Measurements from ENCODE around the gene AHDC1.
A peak's percentile ranks its signal among the peaks of the same experiment; 100 is the strongest.
"Not testable (repeated sequence)": the region's sequence is repeated elsewhere in the genome, so short reads cannot be mapped to it uniquely, and the experiment has no call there.

The AHDC1 gene, protein sequence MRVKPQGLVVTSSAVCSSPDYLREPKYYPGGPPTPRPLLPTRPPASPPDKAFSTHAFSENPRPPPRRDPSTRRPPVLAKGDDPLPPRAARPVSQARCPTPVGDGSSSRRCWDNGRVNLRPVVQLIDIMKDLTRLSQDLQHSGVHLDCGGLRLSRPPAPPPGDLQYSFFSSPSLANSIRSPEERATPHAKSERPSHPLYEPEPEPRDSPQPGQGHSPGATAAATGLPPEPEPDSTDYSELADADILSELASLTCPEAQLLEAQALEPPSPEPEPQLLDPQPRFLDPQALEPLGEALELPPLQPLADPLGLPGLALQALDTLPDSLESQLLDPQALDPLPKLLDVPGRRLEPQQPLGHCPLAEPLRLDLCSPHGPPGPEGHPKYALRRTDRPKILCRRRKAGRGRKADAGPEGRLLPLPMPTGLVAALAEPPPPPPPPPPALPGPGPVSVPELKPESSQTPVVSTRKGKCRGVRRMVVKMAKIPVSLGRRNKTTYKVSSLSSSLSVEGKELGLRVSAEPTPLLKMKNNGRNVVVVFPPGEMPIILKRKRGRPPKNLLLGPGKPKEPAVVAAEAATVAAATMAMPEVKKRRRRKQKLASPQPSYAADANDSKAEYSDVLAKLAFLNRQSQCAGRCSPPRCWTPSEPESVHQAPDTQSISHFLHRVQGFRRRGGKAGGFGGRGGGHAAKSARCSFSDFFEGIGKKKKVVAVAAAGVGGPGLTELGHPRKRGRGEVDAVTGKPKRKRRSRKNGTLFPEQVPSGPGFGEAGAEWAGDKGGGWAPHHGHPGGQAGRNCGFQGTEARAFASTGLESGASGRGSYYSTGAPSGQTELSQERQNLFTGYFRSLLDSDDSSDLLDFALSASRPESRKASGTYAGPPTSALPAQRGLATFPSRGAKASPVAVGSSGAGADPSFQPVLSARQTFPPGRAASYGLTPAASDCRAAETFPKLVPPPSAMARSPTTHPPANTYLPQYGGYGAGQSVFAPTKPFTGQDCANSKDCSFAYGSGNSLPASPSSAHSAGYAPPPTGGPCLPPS (N-terminal part only)

DNA sequence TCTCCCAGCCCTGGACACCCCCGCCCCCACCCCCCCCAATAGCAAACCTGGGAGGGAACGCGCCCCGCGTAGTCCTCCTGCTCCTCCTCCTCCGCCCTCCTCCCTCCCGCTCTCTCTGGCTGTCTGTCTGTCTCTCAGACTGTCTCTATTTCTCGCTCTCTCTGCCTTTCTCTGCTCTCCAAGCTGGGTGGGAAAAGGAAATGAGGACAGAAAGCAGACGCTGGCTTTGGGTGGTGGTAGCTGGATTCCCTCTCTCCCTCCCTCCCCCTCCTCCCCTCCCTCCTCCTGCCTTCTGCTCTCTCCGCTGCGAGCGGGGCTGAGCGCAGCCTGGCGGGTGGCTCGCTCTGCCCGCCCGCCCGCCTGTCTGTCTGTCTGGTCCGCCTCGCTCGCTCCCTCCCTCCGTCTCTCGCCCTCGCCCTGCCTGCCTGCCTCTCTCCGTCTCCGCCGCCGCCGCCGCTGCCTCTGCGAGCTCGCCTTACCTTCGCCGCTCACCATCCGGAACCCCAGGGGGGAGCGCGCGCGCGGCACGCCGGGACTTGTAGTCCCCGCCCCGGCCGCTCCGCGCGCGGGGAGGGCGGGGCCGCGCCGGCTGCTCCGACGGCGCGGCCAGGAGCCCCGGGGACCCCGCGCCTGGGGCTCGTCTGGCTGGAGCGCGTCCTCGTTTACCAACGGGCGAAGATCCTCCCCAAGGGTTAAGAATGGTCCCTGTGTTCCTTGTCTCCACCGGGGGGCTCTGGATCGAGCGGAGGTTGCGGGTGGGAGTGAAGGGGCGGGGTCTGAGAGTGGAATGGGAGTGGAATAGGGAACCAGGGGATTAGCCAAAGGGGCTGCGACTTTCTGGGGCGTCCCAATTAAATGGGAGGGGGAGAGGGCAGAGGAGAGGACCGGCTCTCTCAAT lies at the start of gene AHDC1:
Gene AHDC1 (minus strand): TSS at position 464 of the 898 bp plus-strand sequence. CDS start 52,029 bp downstream, outside the sequence.
- DNase-seq, result peak; percentile 65

DNA sequence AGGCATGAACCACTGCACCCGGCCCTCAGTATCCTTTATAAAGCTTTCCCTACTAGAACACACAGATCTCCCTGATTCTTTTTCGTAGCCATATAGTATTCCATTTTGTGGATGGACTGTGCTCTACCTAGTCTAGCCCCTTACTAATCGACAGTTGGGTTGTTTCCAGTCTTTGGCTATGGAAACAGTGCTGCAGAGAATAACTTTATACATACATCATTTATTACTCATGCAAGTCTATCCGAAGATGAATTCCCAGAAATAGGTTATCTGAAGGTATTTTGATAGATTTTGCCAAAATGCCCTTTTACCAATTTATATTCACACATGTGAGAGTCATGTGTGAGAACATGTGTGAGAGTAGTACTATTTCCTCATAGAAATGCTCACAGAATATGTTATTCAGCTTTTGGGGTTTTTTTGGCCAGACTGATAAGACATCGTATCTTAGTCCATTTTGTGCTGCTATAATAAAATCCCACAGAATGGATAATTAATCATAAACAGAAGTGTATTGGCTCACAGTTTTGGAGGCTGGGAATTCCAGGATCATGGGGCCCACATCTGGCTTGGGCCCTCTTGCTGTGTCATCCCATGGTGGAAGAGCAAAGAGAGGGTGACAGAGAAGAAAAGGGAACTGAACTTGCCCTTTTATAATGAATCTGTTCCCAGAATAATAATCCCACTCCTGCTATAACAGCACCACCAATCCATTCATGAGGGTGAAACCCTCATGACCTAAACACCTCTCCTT lies 48.3 kb upstream of the AHDC1 start:
- DNase-seq, result no peak

DNA sequence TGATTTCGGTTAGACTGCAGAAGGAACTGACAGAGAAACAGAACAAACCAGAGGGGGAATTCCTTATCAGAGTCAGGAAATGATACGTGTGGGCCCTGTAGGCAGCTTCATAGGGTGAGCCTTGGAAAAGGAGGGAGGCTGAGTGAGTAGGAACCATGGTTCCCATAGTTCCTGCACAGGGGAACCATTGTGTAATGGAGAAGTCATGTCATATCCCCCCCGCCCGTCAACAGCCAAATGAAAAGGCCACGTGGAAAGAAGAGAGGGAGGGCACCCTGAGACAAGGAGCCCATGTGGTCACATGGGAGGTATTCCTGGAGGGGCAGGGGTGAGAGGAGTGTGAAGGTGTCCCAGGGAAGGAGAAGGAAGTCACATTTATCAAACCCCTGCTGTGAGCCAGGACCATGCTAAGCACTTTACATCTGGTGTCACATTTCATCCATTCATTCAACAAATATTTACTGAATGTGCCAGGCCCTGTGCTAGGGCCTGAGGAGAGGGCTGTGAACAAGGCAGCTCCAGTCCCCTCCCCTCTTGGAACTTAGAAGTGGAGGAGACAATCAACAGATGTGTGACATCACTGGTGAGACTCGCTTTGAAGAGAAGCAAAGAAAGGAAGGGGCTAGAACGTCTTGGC lies 46.7 kb upstream of the AHDC1 start:
- DNase-seq, result no peak

DNA sequence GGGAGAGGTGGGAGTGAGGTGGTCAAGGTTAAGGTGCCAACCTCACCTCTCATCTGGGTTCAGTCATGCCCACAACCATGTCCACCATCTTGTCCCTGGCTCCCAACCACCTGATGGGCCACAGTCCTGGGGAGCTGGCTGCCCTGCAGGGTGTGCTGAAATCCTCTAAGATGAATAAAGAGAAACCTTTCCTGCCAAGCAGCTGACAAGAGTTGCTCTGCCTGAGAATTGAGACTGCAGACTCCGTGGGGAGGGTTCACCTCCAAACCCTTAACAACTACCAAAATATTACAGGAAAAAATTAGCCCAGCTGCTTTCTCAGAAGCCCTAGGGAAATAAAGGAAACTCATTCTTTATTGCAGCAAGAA lies 46.2 kb upstream of the AHDC1 start:
- DNase-seq, result no peak

DNA sequence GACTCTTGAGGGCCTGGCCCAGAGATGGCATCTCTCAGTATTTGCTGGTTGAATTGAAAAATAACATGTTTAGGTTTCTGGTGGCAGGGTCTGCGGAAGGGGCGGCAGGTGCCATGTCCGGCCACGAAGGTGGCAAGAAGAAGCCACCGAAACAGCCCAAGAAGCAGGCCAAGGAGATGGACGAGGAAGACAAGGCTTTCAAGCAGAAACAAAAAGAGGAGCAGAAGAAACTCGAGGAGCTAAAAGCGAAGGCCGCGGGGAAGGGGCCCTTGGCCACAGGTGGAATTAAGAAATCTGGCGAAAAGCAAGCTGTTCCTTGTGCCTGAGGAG lies 45.3 kb upstream of the AHDC1 start:
- DNase-seq, result no peak

DNA sequence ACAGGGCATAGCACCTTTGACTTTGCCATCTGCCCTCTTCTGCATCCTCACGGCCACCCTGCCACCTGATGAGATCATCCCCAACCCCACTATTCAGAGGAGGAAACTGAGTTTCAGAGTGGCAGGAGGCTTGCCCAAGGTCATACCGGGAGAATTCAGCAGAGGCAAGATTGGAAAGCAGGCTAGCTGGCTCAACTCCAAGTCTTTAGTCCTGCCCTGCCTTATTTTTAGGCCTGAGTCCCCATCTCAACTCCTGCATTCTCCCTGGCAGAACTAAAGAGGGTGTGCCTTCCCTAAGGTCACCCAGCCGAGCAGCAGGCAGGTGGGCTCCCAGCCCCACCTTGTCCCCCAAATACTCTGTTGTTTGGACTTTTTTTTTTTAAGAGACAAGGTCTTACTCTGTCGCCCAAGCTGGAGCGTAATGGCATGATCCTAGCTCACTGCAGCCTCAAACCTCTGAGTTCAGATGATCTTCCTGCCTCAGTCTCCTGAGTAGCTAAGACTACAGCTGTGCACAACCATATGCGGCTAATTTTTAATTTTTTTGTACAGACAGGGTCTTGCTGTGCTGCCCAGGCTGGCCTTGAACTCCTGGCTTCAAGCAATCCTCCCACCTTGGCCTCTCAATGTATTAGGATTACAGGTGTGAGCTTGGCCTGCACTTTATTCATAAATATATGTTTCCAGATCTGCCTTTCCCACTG lies 44.8 kb upstream of the AHDC1 start:
- no peak for DNase-seq

DNA sequence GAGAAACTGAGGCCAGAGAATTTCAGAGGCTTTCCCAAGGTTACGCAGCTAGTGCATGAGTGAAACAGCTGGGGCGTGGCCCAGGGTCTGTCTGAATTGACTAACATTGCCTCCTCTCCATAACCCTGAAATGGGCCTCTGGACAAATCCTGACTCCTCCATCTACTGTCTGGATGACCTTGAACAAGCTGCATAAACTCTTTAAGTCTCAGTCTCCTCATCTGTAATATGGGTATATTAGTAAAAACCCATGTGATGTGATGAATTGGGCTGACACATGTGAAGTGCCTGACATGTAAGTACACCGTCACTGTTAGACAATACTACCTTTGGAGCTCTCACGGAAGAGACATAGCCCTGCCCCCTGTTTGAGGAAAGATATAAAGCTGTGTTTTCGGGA lies 43.4 kb upstream of the AHDC1 start:
- no peak for DNase-seq

DNA sequence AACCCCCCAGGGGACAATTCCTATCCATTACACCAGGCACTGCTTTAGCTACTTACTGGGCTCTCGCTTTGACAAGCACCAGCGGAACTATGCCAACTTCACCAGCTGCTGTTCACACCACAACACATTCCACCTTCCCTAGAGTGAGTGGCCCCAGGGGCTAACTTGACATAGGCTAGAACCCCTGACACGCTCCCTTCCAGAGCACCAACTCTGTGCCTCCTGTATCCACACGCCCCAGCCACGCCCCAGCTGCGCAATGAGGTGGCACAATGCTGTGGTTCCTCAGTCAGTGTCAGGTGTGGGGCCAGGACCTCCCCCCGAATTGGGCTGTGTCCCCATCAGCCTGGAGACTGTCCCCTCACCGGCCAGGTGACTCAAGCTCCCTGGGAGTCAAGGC lies 42.7 kb upstream of the AHDC1 start:
- DNase-seq, result no peak

DNA sequence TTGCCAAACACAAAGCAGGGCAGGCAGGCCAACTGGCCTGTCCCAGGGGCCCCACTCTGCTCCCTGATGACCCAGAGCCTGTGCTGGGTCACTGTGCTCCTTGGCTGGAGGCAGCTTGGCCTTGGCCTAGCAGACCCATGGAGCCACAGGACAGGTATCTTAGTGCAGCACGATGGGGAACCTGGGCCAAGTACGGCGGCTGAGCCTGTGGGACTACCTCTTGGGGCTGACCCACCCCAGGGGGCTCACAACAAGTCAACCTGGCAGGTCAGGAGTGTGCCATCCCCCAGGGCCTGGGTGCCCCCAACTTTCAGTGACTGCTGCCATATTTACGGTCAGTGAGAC lies 41.1 kb upstream of the AHDC1 start:
- no peak for DNase-seq

DNA sequence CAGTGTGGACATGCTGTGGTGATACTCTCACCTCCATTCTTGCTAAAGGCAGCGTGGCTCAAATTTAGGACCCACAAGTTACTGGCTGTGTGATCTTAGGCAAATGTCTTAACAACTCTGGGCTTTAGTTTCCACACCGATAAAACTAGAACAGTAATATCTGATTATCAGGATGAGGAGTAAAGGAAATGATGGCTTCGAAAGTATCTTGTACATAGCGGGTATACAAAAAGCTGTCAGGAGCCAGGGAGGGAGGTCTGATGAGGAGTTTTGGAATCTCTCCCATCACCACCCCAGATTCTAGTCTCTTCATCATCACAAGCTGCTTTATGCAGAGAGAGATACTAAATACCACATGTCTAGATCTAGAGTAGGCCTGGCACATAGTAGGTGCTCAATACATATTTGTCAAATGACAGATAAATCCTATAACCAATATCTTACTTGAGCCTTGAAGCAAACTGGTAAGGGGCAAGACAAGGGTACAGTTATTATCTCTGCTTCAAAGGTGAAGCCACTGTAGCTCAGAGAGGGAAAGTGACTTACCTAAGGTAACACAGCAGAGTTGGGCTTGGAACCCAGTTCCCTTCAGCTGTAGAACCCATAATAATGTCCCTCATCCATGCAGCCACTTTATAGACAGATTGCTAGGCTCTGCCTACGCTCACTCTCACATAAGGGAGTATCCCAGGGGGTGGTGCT lies 40.6 kb upstream of the AHDC1 start:
- DNase-seq, result no peak

DNA sequence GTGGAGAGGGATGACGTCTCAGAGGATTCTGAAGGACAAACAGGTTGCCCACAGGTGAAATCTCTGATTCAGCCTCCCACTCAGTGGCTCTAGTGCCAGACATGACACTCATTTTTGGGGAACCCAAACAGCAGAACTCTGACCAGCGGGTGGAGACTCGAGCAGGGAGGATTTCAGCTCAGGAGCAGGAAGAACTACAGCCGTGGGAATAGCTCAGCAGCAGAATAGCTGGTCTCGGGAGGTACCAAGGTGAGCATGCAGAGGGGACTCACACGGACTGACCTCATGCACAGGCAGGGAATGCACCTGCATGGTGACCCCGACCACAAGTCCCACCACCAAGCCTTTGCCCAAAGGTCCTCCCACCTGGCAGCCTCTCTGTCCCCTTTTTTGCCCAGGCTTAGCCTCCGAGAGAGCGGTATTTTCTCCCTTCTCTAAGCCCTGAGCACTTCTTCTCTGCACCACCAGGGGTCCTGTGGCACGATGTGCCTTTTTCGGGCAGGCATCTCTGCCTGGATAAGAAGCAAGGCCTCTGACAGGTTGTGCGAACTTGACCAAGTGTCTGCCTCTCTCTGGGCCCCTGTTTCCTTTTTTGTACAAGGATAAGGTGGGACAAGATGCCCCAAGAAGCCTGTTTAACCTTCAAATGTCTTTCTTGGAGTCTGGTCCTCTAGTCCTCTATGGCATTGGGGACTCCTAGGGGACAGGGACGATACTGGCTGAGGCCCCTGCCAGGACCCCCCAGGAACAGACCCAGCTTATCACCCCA lies 39.8 kb upstream of the AHDC1 start:
- no peak for DNase-seq

DNA sequence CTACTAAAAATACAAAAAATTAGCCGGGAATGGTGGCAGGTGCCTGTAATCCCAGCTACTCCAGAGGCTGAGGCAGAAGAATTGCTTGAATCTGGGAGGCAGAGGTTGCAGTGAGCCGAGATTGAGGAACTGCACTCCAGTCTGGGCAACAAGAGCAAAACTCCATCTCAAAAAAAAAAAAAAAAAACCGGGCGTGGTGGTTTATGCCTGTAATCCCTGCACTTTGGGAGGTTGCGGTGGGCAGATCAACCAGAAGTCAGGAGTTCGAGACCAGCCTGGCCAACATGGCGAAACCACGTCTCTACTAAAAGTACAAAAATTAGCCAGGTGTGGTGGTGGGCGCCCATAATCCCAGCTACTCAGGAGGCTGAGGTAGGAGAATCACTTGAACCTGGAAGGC lies 36.6 kb upstream of the AHDC1 start:
- not testable (repeated sequence) for DNase-seq

DNA sequence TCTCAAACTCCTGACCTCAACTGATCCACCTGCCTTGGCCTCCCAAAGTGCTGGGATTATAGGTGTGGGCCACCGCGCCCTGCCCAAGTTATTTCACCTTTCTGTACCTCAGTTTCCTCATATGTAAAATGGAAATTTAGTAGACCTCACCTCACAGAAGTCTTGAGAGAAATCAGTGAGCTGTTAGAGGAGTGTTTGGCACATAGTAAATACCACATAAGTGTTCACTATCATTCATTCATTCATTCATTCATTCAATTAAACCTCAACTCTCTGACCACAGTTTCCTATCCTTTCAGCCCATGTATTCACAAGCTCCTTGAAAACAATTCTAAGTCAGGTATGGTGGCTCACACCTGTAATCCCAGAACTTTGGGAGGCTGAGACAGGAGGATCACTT lies 34.9 kb upstream of the AHDC1 start:
- no peak for DNase-seq

DNA sequence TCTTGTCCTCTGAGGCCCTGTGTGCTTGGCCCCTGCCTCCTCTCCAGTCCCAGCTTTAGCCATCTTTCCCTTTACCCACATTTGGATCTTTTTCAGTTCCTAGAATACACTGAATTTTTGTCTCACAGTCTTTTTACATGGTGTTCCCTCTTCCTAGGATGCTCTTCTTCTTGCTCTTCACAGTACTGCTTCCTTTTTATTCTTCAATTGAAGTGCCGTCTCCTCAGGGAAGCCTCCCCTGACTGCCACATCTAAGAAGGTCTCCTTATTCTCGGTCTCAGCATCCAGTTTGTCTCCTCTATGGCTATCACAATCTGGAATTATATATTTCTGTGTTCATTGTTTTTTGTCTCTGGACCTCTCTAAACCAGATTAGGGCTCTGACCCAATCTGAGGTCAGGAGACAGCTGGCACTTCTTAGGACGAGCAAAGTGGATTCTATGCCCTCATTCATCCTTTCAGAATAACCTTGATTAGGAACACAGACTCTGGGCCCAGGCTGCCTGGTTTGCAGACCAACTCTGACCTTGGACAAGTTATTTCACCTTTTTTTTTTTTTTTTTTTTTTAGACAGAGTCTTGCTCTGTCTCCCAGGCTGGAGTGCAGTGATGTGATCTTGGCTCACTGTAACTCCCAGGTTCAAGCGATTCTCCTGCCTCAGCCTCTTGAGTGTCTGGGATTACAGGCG lies 34.2 kb upstream of the AHDC1 start:
- no peak for DNase-seq

DNA sequence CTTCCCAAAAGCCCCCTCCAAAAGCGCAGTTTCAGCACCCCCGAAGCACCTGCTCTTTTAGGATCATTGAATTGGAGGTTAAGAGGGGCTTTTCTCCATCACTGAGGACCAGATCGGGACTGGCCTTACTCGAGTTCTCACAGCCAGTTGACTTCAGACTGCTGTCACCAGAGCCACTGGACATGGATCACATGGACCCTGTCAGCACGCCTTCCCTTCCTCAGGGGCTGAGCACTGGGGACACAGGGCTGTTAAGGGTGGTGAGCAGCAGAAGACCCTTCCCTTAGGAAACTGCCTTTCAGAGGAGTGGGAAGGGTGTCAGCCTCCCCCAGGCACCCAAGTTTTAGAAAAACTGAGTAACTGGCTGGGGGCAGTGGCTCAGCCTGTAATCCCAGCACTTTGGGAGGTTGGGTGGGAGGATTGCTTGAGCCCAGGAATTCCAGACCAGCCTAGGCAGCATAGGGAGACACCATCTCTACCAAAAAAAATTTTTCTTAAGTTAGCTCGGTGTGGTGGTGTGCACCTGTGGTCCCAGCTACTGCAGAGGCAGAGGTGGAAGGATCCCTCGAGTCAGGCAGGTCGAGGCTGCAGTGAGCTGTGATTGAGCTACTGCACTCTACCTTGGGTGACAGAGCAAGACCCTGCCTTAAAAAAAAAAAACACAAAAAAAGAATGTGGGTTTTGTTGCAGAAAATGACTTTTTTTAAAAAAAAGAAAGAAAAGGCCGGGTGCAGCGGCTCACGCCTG lies 31.6 kb upstream of the AHDC1 start:
- DNase-seq, result no peak

DNA sequence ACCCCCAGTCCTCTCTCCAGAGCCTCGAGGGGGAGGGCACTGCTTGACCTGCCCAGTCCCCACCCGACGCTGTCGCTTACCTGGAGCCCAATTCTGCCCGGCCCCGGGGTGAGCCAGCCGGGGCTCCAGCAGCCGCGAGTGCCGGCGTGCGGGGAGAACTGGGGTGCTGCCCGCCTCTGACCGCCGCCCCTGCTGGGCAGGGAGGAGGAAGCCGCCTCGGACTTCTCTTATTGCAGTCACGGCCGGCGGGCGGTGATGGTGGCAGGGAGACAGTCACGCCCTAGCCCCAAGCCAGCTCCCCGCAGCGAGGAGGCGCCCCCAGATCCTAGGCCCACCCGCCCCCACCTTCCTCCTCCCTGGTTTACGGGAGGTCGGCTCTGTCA lies 31.0 kb upstream of the AHDC1 start, which contains the start of gene FGR:
Gene FGR (minus strand): TSS at position 201 of the 383 bp plus-strand sequence. CDS start 11,269 bp downstream, outside the sequence.
- no peak for DNase-seq

DNA sequence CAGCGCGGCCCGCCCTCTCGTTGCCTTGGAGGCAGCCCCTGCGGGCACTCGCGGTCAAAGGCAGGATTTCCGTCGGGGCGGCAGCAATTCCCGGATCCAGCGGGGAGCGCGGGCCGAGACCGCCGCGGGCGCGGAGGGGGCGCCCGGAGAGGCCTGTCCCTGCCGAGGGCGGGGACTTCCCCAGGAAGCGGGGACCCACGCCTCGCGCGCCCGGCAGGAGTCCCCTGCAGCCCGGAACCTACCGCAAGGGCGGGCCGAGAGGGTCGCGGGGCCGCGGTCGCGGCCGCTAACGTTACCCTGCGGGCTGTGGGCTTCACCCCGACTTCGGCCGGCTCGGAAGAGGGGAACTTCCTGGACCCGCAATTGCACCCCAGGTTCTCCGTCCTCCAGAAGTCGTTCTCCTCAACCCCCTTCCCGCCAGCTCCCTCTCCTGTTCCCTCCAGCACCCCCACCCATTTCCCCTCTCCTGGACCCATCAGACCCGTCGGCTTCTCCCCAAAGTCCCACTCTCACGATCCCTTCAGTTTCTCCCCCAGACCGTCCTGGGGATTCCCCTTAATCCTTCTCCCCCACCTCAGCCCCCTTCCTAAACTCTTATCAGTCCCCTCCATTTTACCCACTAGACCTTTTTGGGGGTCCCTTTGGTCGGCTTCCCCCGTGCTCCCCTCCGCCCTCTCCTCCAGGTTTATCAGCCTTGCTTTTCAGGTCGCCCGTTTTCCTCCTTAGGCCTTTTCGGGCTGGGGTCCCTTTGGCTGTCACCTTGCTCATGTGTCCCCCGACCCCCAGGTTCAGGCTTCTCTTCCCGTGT lies 30.4 kb upstream of the AHDC1 start:
- no peak for DNase-seq
